GM19099 (cell line): ENCODE results near the gene TRIM17.

Source experiments
- POLR2A ChIP-seq: IDR thresholded peaks from 3 replicates; pipeline ENCODE4 v1.6.1; 2011; ENCODE audit warnings: low read depth; ENCODE audit not compliant: insufficient read length; ENCODE audit errors: extremely low read depth

TRIM17 gene

GRCh38 chr1:228401782-228402640 lies 14.7 kb downstream of the TRIM17 start:
- no peak for TF ChIP-seq POLR2A

GRCh38 chr1:228400692-228401454 lies 15.8 kb downstream of the TRIM17 start:
- no peak for TF ChIP-seq POLR2A

GRCh38 chr1:228400237-228400651 lies 16.4 kb downstream of the TRIM17 start:
- no peak for TF ChIP-seq POLR2A

GRCh38 chr1:228399531-228400236 lies 17.0 kb downstream of the TRIM17 start:
- no peak for TF ChIP-seq POLR2A

DNA sequence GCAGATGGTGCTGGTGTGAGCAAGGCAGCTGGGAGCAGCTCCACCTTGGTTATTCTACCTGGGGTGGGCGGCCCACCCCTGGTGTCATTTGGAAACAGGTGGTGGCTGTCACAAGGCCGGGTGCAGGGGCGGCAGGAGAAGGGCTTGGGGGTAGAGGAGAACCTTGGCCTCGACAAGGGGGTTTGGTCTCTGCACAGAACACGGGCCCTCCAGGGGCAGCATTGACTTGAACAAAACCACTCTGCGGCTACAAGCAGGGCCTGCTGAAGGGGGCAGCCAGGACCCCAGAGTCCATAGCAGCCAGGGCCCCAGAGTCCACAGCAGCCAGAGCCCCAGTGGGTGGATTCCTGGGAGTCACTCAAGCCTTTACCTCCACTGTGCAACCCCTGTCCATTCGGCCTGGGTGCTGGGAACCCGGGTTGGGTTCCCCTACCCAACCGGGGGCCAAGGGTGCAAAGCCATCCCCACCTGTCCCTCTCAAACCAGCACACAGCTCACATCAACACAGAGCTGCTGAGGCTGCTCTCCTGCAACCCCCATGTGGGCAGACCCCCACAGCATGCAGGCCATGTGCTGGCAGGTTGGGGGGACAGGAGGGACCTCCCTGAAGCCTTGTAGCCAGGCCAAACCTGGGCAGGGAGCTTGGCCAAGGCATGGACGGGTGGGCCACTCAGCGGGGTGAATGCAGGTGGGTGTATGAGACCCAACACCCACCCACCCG lies 17.8 kb downstream of the TRIM17 start:
- no peak for TF ChIP-seq POLR2A

GRCh38 chr1:228397966-228398365 lies 18.7 kb downstream of the TRIM17 start:
- TF ChIP-seq POLR2A: no peak

GRCh38 chr1:228396770-228397662 lies 19.6 kb downstream of the TRIM17 start:
- TF ChIP-seq POLR2A: no peak

- TF ChIP-seq POLR2A: no peak
These were observed 21.9 kb downstream of the TRIM17 start for GRCh38 chr1:228394571-228395394.

- TF ChIP-seq POLR2A: no peak
These were observed 22.7 kb downstream of the TRIM17 start for GRCh38 chr1:228393811-228394570.

DNA sequence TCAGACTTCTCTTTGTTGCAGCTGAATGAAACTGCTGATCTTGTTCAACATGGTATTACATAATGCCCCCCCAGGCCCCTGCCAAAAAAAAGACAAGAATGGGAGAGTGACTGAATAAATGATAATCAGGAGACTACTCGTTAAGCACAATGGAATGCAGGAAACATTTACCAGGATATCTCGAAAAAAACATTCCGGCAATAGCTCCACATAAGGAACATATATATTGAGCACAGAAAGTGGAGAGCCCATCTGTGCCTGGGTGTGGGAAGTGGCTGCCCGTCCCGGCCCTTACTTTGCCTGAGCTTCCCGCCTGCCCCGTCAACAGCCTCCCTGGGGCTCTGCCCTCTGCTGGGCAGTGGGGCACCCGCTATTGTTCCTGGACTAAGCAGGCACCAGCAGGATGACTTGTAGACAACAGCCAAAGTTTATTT lies 23.4 kb downstream of the TRIM17 start:
- no peak for TF ChIP-seq POLR2A

DNA sequence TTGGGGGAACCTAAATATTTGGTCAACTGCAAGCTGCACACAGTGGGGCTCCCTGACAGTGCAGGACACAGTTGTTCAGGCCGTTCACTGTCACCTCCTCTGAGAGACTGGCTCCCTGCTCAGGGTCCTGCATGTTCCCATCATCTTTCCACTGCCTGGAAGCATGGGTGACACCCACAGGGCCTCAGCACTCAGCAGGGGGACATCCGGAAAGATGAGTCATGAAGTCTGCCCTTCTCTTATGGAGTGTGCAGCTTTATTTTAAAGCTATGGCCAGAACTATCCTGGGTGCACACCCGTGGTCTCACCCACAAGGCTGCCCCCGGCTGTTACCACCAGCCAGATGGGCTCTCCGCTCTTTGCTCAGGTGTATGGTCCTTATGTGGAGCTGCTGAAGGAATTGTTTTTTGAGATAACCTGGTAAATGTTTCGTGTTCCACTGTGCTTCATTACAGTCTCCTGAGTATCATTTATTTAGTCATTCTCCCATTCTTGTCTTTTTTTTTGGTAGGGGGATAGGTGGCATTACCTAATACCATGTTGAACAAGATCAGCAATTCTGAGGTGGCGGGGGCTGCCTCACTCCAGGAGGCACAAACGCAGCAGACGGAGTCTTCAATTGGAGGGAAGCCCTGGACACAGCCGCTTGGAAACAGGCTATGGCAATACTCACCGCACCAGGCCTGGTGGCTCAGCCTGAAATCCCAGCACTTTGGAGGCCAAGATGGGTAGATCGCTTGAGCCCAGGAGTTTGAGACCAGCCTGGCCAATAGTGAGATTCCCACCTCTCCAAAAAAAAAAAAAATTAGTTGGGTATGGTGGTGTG lies 24.3 kb downstream of the TRIM17 start:
- TF ChIP-seq POLR2A: no peak
